Adipose tissue (tissue), 3 donors: ENCODE data around the gene NKPD1. TPM values are rescaled to one million over a fixed set of nuclear protein-coding genes. Genes with fewer than 3 reads are reported as not detected.

Experiments used
- H3K27ac ChIP-seq: one replicate; pipeline ENCODE4 v1.5.1; 2013; ENCODE audit warnings: low read depth, low read length
- WGBS, 3 donors: extraction: QIAGEN DNeasy Blood & Tissue Kit; methylation state at CpG; one replicate each; pipeline ENCODE4 v1.1.7; 2013; 5-methylcytosine and 5-hydroxymethylcytosine counted together
- polyA plus RNA-seq, 3 donors: library from polyadenylated mRNA; stranded (reverse); fragments of 200-250 nt; gene quantifications; one replicate each; pipeline ENCODE4 v1.2.3, GENCODE V29; 2013
- donor health status: healthy with polysubstance abuse.
- donor health status: Bipolar disorder and iron deficiency.
- donor health status: healthy.

Gene NKPD1
- polyA plus RNA-seq, 3 donors: 0.04 to 0.11 (median 0.05) TPM

DNA sequence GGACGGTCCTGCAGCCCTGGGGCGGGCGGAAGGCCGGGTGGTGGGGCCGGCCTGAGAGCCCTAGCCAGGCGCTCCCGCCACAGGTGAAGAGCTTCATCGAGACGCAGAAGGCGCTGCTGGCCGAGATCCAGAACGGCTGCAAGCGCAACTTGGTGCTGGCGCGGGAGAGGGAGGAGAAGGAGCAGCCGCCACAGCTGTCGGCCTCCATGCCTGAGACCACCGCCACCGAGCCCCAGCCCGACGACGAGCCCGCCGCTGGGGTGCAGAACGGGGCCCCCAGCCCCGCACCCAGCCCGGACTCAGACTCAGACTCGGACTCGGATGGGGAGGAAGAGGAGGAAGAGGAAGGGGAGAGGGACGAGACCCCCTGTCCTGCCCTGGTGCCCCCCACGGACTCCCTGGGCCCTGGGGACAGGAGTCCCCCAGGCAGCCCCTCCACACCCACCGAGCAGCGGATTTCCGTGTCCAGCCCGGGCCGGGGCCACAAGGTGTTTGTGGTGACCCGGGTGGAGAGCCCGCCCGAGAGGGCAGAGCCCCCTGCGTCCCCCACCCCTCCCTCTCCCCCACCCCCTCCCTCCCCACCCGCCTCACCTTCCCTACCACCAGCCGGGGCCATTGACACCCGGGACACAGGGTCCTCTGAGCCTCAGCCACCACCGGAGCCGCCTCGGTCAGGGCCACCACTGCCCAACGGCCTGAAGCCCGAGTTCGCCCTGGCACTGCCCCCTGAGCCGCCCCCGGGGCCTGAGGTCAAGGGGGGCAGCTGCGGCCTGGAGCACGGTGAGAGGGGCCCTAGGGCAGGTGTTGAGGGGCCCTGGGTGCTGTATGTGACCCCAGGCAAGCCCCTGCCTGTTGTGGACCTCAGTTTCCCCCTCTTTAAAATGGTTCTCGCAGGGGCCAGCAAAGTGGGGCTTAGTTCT, 15.3 kb downstream of the NKPD1 start:
- H3K27ac ChIP-seq: no peak overlapping the region
- WGBS, 3 donors: 91 to 95% (median 95%) methylated on average over 42 to 54 of the region's 54 CpGs

DNA sequence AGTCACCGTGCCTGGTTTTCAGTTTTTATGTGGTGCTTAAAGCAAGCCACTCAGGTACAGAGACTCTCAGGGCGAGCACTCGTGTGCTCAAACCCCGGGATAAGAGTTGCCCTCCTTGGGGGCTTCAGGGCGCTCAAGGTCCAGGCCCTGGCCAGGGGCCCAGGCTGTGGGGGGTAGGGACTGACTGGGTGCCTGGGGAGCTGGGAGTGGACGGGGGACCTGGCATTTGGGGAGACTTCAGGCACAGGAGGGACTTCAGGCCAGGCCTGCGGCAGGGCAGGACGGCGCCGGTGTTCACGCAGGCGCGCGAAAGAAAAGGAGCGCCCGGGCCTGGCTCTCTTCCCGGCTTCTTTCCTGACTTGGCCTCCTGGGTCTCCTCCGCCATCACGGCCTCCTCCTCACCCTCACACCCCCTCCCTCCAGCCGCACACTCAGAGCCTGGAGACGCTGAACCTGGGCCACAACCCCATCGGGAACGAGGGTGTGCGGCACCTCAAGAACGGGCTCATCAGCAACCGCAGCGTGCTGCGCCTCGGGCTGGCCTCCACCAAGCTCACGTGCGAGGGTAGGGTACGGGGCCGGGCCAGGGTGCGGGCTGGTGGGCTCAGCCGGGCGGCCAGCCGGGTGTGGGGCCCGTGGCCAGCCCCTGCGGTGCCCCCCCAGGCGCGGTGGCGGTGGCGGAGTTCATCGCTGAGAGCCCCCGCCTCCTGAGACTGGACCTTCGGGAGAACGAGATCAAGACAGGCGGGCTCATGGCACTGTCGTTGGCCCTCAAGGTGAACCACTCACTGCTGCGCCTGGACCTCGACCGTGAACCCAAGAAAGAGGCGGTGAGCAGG, 16.1 kb downstream of the NKPD1 start:
- WGBS, 3 donors: 95 to 96% (median 96%) methylated on average over 42 to 53 of the region's 53 CpGs
- H3K27ac ChIP-seq: no peak overlapping the region

DNA sequence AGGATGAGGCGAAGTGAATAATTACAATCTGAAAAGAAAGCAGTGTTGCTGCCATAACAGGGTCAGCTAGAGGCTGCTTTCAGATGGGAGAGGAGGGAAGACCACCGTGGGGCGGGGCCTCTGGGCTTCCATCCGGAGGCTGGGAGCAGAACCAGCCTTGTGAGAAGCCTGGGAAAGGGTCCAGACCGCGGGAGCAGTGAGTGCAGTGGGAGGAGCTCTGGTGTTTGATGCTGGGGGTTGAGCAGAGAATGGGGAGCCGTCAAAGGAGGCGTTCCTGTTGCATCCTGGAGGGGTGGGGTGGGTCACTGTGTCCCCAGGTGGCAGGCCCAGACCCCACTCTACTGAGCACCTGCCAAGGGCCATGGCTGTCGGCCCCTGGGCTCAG, 18.1 kb downstream of the NKPD1 start:
- 77 to 86% (median 82%) methylated on average over 9 of the region's 9 CpGs for WGBS, 3 donors
- no peak overlapping the region for H3K27ac ChIP-seq

DNA sequence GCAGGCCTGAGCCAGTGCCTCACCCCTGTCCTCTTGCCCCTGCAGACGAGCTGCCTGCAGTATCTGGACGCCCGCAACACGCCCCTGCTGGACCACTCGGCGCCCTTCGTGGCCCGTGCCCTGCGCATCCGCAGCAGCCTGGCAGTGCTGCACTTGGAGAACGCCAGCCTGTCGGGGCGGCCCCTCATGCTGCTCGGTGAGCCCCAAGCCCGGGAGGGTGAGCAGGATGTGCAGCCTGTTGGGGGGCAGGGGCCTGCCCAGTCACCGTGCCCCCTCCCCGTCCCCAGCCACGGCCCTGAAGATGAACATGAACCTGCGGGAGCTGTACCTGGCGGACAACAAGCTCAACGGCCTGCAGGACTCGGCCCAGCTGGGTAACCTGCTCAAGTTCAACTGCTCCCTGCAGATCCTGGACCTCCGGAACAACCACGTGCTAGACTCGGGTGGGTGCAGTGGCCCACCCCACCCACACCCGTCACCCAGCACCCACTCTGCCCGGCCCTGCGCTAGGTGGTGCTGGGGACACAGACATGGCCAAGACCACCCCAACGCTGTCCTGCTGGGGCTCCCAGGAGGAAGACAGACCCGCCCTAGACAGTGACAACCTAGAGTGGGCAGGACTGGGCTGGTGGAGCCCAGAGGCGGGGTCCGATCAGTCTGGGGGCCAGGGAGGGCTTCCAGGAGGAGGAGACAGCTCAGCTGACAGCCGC, 18.6 kb downstream of the NKPD1 start:
- no peak overlapping the region for H3K27ac ChIP-seq
- WGBS, 3 donors: 91 to 97% (median 92%) methylated on average over 32 to 33 of the region's 33 CpGs

DNA sequence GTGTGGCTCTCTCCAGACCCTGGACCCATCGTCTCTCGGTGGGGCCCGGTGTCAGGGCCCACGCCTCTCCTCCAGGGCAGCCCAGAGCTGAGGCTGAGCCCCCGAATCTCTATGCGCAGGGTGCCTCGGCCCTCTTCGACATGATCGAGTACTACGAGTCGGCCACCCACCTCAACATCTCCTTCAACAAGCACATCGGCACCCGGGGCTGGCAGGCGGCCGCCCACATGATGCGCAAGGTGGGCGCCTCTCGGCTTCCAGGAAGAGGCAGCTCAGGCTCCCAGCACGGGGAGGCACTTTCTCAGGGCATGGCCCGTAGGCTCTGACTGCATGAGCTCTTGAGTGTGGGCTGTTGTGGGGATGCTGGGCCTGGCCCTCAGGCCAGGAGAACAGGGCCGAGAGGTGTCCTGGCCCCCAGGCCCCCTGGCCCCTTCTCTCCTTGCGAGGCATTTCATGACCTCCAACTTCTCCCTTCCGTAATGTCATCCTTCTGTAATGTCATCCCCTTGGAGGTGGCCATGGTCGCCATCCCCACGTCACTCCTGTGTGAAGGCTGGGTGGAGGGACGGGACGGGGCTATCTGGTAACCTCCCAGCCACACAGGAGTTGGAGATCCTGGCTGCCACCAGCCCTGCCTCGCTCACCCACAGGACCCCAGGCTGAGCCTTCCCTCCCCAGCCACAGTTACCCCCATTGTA, 19.4 kb downstream of the NKPD1 start:
- WGBS, 3 donors: 95% methylated on average over 28 of the region's 28 CpGs
- H3K27ac ChIP-seq: no peak overlapping the region

DNA sequence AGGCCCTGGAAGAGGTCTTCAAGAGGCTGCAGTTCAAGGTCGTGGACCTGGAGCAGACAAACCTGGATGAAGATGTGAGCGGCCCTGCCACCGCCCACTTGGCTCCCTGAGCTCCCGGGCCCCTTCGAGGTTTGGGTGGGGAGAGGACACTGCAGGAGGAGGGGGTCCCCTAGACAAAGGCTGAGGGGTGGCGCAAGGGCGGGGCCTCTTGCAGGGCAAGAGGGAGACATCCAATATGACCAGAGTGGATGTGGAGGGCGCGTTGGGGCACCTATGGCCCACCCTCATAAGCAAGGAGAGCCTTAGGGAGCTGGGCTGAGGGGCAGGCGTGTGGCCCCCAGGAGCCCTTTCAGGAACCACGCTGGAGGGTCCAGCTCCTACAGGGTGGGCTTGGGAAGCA, 20.2 kb downstream of the NKPD1 start:
- 92 to 97% (median 95%) methylated on average over 11 of the region's 11 CpGs for WGBS, 3 donors
- H3K27ac ChIP-seq: no peak overlapping the region

DNA sequence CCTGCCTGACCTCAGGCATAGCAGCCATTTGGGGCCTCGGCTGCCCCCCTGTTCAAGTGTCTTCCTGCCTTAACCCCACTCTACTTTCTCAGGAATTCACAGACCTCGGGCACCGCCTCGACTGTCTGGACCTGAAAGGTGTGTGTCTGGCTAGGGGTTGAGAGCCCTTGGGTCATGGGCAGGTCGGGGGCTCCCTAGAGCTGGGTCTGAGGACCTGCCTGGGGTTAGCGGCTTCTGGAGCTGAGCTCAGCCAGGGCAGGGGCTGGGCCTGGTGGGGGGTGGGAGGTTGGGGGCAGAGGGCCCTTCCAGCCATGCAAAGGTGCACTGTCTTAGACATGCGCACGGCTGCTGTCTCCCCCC, 20.7 kb downstream of the NKPD1 start:
- WGBS, 3 donors: 91 to 93% (median 93%) methylated on average over 8 of the region's 8 CpGs
- H3K27ac ChIP-seq: no peak overlapping the region

DNA sequence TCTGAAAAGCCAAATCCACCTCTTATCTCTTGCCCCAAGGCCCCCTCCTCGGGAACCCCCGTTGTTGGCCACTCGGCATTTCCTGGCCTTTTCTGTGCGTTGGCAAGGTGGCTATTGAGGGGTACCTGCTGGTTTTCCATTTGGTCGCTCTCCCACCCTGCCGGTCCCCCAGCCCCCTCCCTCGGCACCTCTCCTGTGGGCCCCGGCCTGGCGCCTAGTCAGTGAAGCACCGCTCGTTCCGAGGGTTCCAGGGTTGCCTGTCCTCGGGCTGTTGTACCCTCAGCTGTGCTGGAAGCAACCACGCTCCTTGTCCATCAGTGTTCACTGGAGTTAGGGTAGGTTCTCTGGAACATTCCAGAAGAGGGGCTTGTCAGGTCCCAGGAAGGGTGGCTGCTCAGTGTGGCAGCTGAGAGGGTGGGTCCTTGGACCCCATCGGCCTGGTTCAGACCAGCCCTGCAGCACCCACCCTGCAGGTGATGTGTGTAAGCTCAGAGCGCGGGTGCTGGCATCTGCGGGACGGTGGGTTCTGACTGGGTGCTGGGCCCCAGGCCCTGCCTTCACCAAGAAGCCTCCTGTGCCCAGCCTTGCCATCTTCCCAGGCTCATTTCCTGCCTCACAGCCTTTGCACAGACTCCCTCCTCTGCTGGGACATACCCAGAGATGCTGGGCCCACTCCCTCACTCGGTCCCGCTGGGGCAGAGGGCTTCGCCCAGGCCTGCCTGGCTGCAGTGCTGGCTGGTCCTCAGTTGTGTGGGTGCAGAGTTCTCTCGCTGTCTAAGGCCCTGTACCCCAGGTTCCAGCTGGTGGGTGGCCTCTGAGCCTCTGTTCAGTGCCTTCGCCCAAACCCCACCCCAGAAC, 21.3 kb downstream of the NKPD1 start:
- no peak overlapping the region for H3K27ac ChIP-seq
- 94 to 95% (median 95%) methylated on average over 24 of the region's 24 CpGs for WGBS, 3 donors

DNA sequence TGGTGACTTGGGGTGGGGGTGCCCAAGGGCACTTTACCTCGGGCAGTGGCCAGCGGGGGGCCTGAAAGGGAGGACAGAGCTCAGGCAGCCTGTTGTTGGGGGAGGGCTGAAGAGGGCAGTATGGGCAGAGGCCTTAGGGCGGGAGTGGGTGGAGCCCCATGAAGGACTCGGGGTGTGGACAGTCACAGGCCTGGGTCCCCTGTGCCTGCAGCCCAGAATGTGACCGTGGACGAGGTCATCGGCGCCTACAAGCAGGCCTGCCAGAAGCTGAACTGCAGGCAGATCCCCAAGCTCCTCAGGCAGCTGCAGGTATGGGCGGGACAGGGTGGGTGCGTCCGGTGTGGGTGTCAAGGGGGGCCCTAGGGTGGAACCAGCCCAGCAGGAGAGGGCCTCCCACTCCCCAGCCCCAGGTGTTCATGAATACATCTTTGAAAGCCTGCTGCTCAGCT, 22.5 kb downstream of the NKPD1 start:
- 86 to 89% (median 86%) methylated on average over 9 to 11 of the region's 11 CpGs for WGBS, 3 donors
- no peak overlapping the region for H3K27ac ChIP-seq

DNA sequence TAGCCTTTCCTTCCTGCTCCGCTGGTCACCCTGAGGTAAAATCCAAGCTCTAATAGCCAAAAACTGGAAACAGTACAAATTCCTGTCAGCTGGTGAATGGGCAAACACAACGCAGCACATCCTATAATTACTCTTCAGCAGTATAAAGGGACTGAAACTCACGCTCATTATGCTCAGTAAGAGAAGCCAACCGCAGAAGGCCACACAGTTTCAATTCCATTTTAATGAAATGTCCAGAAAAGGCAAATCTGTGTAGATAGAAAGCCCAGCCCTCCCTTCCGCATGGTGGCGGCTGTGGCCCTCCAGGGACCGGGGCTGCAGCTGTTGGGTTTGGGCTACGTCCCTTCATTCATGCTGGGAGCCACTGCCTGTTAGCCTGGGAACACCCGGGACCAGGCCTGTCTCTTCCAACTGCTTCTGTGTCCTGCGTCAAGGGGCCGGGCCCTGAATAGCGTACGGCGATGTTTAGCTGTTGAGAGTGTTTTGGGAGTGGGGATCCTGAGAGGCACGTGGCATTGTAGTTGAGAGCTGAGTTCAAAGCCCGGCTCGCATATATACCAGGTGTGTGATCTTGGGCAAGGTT, 23.5 kb downstream of the NKPD1 start:
- 72 to 79% (median 73%) methylated on average over 17 of the region's 17 CpGs for WGBS, 3 donors
- H3K27ac ChIP-seq: no peak overlapping the region

DNA sequence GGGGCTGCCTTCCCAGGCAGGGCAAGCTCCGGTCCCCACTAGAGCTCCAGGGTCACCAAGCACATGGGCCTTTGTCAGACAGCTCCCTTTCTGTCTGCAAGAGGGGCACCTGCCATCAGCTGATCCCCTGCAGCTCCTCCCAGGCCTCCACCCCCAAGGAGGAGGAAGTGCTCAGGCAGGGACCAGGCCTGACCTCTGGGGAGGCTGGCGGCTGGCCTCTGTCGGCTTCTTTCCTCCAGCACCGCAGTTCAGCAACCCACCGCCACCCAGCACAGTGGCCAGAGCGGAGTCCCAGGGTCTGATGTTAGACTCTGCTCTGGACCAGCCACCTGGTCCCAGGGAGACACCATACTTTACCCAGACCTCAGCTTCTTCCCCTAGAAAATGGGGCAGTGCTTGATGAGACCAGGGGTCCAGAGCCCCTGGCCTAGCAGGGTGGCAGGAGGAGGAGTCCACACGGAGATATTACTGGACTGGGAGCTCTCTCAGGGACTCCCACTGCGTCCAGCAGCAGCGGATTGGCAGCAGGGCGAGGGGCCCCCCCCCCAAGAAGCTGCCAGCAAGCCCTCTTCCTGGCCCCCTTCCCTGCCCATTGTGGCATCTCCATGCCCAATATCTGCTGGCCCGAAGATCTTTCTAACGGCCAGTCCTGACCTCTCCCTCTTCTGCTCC, 24.1 kb downstream of the NKPD1 start:
- H3K27ac ChIP-seq: no peak overlapping the region
- WGBS, 3 donors: 73 to 83% (median 82%) methylated on average over 12 of the region's 12 CpGs

DNA sequence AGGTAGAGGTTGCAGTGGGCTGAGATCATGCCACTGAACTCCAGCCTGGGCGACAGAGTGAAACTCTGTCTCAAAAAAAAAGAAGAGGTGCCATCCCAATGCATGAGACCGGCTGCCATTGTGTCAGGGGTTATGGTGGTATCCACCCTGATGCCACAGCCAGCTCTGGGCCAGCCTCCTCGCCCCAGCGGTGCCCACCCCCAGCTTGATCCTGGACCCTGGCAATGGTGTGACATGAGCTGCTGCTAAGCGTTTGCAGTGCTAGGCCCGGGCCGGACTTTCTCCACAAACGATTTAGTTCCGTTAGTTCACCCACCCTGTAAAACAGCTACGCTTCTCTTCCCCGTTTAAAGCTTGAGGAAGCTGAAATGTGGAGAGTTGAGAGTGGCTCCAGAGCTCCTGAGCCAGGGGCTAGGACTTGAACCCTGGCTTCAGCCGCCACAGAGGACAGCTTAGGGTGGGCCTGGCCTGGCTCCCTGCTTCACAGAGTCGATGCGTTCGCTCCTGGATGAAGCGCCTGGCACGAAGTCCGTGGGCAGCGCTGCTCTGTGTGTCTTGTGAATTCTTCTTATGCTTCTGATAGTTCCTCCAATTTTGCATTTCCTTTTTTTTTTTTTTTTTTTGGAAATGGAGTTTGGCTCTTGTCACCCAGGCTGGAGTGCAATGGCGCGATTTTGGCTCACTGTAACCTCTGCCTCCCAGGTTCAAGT, 25.5 kb downstream of the NKPD1 start:
- H3K27ac ChIP-seq: no peak overlapping the region
- 93 to 96% (median 95%) methylated on average over 21 of the region's 21 CpGs for WGBS, 3 donors

DNA sequence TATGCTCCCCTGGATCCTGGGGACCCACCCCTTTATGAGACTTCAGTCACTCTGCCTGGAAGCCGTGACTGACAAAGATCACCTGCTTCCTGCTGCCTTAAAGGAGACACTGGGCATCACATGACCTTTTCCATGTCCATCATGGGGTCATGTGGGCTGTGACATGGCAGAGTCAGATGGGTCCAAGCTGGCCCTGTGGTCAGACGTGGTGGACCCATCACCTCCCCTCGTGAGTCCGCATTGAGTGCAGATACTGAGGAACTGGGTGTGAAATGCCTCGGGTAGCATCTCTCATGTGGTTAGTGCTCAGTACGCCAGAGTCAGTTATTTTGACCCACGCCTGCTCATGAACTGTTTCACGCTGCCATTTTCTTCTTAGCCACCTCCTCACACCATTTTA, 27.1 kb downstream of the NKPD1 start:
- H3K27ac ChIP-seq: no peak overlapping the region
- 88 to 92% (median 88%) methylated on average over 8 of the region's 8 CpGs for WGBS, 3 donors

DNA sequence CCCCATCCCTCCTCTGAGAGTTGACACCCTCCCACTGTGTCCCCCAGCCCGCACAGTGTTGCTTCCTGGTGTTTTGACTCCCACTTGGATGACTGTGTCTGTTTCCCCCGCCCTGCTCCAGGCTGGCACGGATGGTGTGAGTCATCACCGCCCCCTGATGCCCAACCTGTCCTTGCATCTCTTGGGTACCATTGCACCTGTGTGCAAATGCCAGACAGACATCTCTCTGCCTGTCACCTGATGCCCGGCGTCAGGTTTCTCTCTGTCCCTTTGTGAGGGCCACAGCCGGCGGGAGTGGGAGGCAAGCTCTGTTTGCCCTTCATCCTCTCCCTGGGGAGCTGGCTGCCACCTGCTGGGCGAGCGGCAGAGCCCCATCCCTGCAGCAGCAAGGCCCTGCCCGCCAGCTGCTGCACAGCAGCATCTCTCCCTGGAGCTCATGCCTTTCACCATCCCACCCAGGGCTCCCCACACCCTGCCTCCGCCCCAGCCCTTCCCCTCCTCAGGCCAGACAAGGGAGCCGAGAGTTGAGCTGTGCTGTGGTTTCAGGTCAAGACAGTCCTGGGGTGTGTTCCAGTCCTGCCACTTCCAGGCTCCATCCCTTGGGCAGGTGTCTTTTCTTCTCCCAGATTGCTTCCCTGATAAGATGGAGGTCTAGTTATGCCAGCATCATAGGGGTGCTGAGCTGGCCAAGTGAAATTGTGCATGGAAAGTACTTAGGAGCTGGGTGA, 29.7 kb downstream of the NKPD1 start:
- no peak overlapping the region for H3K27ac ChIP-seq
- 64 to 75% (median 65%) methylated on average over 11 to 13 of the region's 13 CpGs for WGBS, 3 donors

DNA sequence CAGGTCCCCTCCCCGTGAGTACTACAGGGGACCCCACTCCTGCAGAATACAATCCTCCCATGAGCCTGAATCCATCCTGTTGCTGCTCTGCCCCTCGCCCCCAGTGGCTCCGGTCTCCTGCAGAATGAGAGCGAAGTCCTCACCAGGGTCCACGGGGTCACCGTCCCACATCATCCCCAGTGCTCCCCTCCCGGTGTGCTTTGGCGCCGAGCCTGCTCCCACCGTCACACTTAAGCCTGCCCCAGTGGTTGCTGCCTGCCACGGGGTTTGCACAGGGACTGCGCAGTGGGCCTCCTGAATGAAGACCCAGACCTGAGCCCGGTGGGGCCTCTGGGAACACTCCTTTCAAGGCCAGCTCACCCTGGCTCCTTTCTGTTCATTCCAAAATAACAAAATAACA, 30.5 kb downstream of the NKPD1 start:
- 81 to 94% (median 88%) methylated on average over 13 of the region's 13 CpGs for WGBS, 3 donors
- no peak overlapping the region for H3K27ac ChIP-seq
